ENCODE results near the gene TOPBP1. TPM values are rescaled to one million over a fixed set of nuclear protein-coding genes. Genes with fewer than 3 reads are reported as not detected.
A peak's percentile ranks its signal among the peaks of the same experiment; 100 is the strongest.

Gene TOPBP1
- total and polyA plus RNA-seq, 2 experiments from 2014 or later = 15.8 to 42.2 TPM

DNA sequence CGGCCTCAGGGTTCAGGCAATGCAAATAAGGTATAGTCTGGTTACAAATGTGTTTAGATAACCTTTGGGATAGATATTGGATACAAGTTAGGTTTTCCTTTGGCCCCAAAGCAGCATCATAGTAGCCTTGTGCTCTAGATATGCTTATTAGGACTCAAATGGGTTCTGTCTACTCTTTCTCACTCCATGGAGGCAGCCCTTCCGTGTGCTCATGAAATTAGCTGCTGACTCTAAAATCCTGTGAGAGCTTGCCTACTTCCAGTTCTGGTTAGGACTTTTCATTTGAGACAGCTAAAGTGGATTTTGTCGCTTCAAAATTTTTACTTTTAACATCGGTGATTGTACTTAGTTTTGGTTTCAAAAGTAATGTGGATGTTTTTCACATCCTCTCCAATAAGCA lies 86.7 kb downstream of the TOPBP1 start (continued):
- TF ChIP-seq, protein P1, sequence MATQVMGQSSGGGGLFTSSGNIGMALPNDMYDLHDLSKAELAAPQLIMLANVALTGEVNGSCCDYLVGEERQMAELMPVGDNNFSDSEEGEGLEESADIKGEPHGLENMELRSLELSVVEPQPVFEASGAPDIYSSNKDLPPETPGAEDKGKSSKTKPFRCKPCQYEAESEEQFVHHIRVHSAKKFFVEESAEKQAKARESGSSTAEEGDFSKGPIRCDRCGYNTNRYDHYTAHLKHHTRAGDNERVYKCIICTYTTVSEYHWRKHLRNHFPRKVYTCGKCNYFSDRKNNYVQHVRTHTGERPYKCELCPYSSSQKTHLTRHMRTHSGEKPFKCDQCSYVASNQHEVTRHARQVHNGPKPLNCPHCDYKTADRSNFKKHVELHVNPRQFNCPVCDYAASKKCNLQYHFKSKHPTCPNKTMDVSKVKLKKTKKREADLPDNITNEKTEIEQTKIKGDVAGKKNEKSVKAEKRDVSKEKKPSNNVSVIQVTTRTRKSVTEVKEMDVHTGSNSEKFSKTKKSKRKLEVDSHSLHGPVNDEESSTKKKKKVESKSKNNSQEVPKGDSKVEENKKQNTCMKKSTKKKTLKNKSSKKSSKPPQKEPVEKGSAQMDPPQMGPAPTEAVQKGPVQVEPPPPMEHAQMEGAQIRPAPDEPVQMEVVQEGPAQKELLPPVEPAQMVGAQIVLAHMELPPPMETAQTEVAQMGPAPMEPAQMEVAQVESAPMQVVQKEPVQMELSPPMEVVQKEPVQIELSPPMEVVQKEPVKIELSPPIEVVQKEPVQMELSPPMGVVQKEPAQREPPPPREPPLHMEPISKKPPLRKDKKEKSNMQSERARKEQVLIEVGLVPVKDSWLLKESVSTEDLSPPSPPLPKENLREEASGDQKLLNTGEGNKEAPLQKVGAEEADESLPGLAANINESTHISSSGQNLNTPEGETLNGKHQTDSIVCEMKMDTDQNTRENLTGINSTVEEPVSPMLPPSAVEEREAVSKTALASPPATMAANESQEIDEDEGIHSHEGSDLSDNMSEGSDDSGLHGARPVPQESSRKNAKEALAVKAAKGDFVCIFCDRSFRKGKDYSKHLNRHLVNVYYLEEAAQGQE (IDR thresholded peaks at IDR 0.05; ENCODE audit: unreplicated experiment) = no peak
- TF ChIP-seq EZH2 (IDR thresholded peaks at IDR 0.05; ENCODE audit: low read depth, unreplicated experiment) (no peak), ZNF331 (CRISPR knock-in tag; IDR thresholded peaks at IDR 0.05; ENCODE audit: low read depth) (no peak)
- TF ChIP-seq, protein P2, sequence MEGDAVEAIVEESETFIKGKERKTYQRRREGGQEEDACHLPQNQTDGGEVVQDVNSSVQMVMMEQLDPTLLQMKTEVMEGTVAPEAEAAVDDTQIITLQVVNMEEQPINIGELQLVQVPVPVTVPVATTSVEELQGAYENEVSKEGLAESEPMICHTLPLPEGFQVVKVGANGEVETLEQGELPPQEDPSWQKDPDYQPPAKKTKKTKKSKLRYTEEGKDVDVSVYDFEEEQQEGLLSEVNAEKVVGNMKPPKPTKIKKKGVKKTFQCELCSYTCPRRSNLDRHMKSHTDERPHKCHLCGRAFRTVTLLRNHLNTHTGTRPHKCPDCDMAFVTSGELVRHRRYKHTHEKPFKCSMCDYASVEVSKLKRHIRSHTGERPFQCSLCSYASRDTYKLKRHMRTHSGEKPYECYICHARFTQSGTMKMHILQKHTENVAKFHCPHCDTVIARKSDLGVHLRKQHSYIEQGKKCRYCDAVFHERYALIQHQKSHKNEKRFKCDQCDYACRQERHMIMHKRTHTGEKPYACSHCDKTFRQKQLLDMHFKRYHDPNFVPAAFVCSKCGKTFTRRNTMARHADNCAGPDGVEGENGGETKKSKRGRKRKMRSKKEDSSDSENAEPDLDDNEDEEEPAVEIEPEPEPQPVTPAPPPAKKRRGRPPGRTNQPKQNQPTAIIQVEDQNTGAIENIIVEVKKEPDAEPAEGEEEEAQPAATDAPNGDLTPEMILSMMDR (conservative IDR thresholded peaks at IDR 0.05; ENCODE audit: low read depth in 2 of 2) = no peak
- TF ChIP-seq, protein P3, sequence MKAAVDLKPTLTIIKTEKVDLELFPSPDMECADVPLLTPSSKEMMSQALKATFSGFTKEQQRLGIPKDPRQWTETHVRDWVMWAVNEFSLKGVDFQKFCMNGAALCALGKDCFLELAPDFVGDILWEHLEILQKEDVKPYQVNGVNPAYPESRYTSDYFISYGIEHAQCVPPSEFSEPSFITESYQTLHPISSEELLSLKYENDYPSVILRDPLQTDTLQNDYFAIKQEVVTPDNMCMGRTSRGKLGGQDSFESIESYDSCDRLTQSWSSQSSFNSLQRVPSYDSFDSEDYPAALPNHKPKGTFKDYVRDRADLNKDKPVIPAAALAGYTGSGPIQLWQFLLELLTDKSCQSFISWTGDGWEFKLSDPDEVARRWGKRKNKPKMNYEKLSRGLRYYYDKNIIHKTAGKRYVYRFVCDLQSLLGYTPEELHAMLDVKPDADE (IDR thresholded peaks at IDR 0.05) = no peak

DNA sequence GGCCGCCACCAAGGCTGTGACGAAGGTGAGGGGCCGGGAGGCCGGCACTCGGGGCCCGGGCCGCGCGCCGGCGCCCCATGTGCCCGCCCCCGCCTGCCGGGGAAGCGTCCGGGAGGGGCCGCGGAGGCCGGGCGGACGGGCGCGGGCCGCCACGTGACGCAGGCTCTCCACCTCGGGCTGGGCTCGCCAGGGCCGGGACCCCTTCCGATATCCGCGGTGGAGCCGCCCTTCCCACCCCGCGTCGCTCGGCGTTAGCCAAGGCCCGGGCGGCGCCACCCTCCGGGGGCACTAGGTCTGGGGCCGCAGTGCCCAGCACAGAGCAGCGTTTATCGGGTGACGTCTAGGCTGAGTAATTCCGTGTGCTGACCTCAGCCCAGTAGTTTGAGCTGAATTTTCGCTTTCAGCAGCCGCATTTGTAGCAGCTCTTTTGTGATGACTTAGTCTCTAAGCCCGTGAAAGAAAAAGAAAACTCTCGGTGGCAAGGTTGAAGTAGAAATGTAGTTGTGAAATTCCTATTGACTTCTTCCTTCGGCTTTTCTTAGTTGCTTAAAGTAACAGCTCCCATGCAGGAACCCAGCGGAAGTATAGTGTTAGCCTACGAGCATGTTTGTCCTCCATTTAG lies 87.4 kb downstream of the TOPBP1 start:
- peak overlapping the region; percentile 90 for H3K4me3 ChIP-seq
- Mint-ChIP-seq H3K9me3 (no peaks in the 10 kb centered on the region), H3K27ac (peak overlapping the region; percentile 74), H3K27me3 (ENCODE audit: insufficient read depth, low read depth, poor library complexity) (peaks cover 5% of the 10 kb centered on the region), H3K4me1 (peaks cover 28% of the 10 kb centered on the region), H3K36me3 (ENCODE audit: low read depth) (peaks cover 48% of the 10 kb centered on the region), H3K4me3 (peak overlapping the region; percentile 91)
- H3K27me3 ChIP-seq (ENCODE audit: insufficient read depth) = no peaks in the 10 kb centered on the region
- peaks cover 21% of the 10 kb centered on the region for H3K4me1 ChIP-seq (ENCODE audit: insufficient read depth)
- peaks cover 36% of the 10 kb centered on the region for H3K36me3 ChIP-seq (ENCODE audit: insufficient read depth)
- ATAC-seq (peak; percentile 49), DNase-seq (ENCODE audit: low spot score) (peak; percentile 74)
- peaks cover 42% of the 10 kb centered on the region for H4K20me1 ChIP-seq (replicated peaks; ENCODE audit: insufficient read depth)
- H2AFZ ChIP-seq = no peak overlapping the region
- peak overlapping the region; percentile 26 for H3K27ac ChIP-seq (ENCODE audit: low read depth)
- H3K4me2 ChIP-seq = peak overlapping the region; percentile 98
- H3F3A ChIP-seq (replicated peaks; ENCODE audit: low read depth) = no peaks in the 10 kb centered on the region
- H3K79me2 ChIP-seq (replicated peaks; ENCODE audit: insufficient read depth) = peaks cover 52% of the 10 kb centered on the region
- no peaks in the 10 kb centered on the region for H3K9me2 ChIP-seq (ENCODE audit: insufficient read depth)
- TF ChIP-seq, protein P4, sequence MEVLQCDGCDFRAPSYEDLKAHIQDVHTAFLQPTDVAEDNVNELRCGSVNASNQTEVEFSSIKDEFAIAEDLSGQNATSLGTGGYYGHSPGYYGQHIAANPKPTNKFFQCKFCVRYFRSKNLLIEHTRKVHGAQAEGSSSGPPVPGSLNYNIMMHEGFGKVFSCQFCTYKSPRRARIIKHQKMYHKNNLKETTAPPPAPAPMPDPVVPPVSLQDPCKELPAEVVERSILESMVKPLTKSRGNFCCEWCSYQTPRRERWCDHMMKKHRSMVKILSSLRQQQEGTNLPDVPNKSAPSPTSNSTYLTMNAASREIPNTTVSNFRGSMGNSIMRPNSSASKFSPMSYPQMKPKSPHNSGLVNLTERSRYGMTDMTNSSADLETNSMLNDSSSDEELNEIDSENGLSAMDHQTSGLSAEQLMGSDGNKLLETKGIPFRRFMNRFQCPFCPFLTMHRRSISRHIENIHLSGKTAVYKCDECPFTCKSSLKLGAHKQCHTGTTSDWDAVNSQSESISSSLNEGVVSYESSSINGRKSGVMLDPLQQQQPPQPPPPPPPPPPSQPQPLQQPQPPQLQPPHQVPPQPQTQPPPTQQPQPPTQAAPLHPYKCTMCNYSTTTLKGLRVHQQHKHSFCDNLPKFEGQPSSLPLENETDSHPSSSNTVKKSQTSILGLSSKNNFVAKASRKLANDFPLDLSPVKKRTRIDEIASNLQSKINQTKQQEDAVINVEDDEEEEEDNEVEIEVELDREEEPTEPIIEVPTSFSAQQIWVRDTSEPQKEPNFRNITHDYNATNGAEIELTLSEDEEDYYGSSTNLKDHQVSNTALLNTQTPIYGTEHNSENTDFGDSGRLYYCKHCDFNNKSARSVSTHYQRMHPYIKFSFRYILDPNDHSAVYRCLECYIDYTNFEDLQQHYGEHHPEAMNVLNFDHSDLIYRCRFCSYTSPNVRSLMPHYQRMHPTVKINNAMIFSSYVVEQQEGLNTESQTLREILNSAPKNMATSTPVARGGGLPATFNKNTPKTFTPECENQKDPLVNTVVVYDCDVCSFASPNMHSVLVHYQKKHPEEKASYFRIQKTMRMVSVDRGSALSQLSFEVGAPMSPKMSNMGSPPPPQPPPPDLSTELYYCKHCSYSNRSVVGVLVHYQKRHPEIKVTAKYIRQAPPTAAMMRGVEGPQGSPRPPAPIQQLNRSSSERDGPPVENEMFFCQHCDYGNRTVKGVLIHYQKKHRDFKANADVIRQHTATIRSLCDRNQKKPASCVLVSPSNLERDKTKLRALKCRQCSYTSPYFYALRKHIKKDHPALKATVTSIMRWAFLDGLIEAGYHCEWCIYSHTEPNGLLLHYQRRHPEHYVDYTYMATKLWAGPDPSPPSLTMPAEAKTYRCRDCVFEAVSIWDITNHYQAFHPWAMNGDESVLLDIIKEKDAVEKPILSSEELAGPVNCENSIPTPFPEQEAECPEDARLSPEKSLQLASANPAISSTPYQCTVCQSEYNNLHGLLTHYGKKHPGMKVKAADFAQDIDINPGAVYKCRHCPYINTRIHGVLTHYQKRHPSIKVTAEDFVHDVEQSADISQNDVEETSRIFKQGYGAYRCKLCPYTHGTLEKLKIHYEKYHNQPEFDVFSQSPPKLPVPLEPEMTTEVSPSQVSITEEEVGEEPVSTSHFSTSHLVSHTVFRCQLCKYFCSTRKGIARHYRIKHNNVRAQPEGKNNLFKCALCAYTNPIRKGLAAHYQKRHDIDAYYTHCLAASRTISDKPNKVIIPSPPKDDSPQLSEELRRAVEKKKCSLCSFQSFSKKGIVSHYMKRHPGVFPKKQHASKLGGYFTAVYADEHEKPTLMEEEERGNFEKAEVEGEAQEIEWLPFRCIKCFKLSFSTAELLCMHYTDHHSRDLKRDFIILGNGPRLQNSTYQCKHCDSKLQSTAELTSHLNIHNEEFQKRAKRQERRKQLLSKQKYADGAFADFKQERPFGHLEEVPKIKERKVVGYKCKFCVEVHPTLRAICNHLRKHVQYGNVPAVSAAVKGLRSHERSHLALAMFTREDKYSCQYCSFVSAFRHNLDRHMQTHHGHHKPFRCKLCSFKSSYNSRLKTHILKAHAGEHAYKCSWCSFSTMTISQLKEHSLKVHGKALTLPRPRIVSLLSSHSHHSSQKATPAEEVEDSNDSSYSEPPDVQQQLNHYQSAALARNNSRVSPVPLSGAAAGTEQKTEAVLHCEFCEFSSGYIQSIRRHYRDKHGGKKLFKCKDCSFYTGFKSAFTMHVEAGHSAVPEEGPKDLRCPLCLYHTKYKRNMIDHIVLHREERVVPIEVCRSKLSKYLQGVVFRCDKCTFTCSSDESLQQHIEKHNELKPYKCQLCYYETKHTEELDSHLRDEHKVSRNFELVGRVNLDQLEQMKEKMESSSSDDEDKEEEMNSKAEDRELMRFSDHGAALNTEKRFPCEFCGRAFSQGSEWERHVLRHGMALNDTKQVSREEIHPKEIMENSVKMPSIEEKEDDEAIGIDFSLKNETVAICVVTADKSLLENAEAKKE (CRISPR knock-in tag; IDR thresholded peaks at IDR 0.05) = no peak
- TF ChIP-seq, protein P3 (IDR thresholded peaks at IDR 0.05) = no peak
- TF ChIP-seq POLR2AphosphoS5 (IDR thresholded peaks at IDR 0.05; ENCODE audit: low read depth) (peak; percentile 16; the same call in 1 of the 2 replicates), NANOG (IDR thresholded peaks at IDR 0.05; ENCODE audit: borderline replicate concordance) (no peak), EZH2 (IDR thresholded peaks at IDR 0.05; ENCODE audit: low read depth, unreplicated experiment) (no peak)
